ENCODE data around the gene STX18.
"Not testable (repeated sequence)": the region's sequence is repeated elsewhere in the genome, so short reads cannot be mapped to it uniquely, and the experiment has no call there.

STX18 gene

GRCh38 chr4:4507923-4508322, 33.9 kb downstream of the STX18 start:
- H3K4me1 ChIP-seq (ENCODE audit: control insufficient read depth in 1 of 2, insufficient read depth in 2 of 2, low read length in 2 of 2): peaks cover 0 to 3% of the 10 kb centered on the region in 2 experiments

DNA sequence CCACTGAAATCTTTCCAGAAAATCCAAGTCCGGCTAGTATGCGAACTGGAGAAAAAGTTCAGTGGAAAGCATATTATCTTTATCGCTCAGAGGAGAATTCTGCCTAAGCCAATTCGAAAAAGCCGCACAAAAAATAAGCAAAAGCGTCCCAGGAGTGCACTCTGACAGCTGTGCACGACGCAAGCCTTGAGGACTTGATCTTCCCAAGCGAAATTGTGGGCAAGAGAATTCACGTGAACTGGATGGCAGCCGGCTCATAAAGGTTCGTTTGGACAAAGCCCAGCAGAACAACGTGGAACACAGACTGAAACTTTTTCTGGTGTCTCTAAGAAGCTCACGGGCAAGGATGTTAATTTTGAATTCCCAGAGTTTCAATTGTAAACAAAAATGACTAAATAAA, 34.4 kb downstream of the STX18 start:
- WGBS (ENCODE audit: extremely low coverage, insufficient coverage, insufficient read length): no CpG with 5 or more reads among the region's 14 CpGs
- no peak overlapping the region for H2BK5ac ChIP-seq (ENCODE audit: low read depth, low read length, poor library complexity)

More at GRCh38 chr4:4507923-4508322, 33.9 kb downstream of the STX18 start:
- Histone ChIP-seq H4K8ac (ENCODE audit: low read depth, low read length) (no peak overlapping the region), H3K18ac (ENCODE audit: low read length) (no peak overlapping the region), H3K23ac (ENCODE audit: low read length) (no peak overlapping the region), H3K79me2 (ENCODE audit: control insufficient read depth, insufficient read depth, low read length, poor library complexity) (no peaks in the 10 kb centered on the region), H3K4me2 (ENCODE audit: low read length) (no peak overlapping the region), H3K9me3 (ENCODE audit: insufficient read depth, low read depth, low read length) (no peaks in the 10 kb centered on the region), H3K36me3 (ENCODE audit: control insufficient read depth in 1 of 2, insufficient read depth in 2 of 2, low read length in 2 of 2) (no peaks in the 10 kb centered on the region), H3K9ac (ENCODE audit: low read length) (no peak overlapping the region), H4K91ac (ENCODE audit: low read depth, low read length) (no peak overlapping the region), H3K27me3 (ENCODE audit: insufficient read depth, low read length) (no peaks in the 10 kb centered on the region), H3K4me3 (ENCODE audit: low read depth, low read length) (no peak overlapping the region), H2AFZ (ENCODE audit: insufficient read depth, low read length, poor library complexity) (no peak overlapping the region), H2BK12ac (ENCODE audit: low read length) (no peak overlapping the region), H3K14ac (ENCODE audit: low read length) (no peak overlapping the region), H3K79me1 (ENCODE audit: low read length) (no peaks in the 10 kb centered on the region), H2AK5ac (ENCODE audit: low read length) (no peak overlapping the region), H4K12ac (ENCODE audit: low read depth, low read length) (no peak overlapping the region), H3K27ac (ENCODE audit: low read depth, low read length) (no peak overlapping the region), H2BK120ac (ENCODE audit: insufficient read depth, low read length, poor library complexity) (no peak overlapping the region), H3K4ac (ENCODE audit: low read depth, low read length) (no peak overlapping the region), H2BK5ac (ENCODE audit: low read depth, low read length, poor library complexity) (no peak overlapping the region)
- no CpG with 5 or more reads among the region's 4 CpGs for WGBS (ENCODE audit: extremely low coverage, insufficient coverage, insufficient read length)
- DNase-seq: no peak

DNA sequence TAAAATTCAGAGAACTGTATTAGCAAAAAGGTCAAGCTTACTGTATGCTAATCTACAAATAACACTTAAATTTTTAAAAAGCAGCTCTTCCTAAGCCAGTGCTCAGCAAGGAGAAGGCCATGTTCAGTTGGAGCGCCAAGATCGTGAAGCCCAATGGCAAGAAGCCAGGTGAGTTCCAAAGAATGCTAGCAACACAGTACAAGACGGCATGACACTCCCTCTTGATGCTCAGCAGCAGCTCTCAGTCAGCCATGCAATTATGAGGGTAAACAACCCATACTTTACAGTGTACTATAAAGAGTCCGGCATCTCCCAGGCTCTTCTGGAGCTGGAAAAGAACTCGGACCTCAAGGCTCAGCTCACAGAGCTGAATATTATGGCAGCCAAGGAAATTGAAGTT, 34.9 kb downstream of the STX18 start:
- peak in 1 of 2 donors; percentile 29 for DNase-seq
- H2AFZ ChIP-seq (ENCODE audit: insufficient read depth, low read length, poor library complexity): no peak overlapping the region
- no peaks in the 10 kb centered on the region for H3K79me2 ChIP-seq (ENCODE audit: control insufficient read depth, insufficient read depth, low read length, poor library complexity)
- no peaks in the 10 kb centered on the region for H3K9me3 ChIP-seq (ENCODE audit: insufficient read depth, low read depth, low read length)
- WGBS (ENCODE audit: extremely low coverage, insufficient coverage, insufficient read length): no CpG with 5 or more reads among the region's 5 CpGs
- no peak overlapping the region for H3K4ac ChIP-seq (ENCODE audit: low read depth, low read length)
- H3K23ac ChIP-seq (ENCODE audit: low read length): peak overlapping the region; percentile 44
- H4K91ac ChIP-seq (ENCODE audit: low read depth, low read length): no peak overlapping the region
- no peak overlapping the region for H2AK5ac ChIP-seq (ENCODE audit: low read length)
- H2BK120ac ChIP-seq (ENCODE audit: insufficient read depth, low read length, poor library complexity): no peak overlapping the region
- H3K14ac ChIP-seq (ENCODE audit: low read length): no peak overlapping the region
- no peak overlapping the region for H3K4me2 ChIP-seq (ENCODE audit: low read length)
- H3K79me1 ChIP-seq (ENCODE audit: low read length): peaks cover 2% of the 10 kb centered on the region
- no peak overlapping the region for H3K27ac ChIP-seq (ENCODE audit: low read depth, low read length)
- H4K12ac ChIP-seq (ENCODE audit: low read depth, low read length): no peak overlapping the region
- H3K27me3 ChIP-seq (ENCODE audit: insufficient read depth, low read length): no peaks in the 10 kb centered on the region
- H4K8ac ChIP-seq (ENCODE audit: low read depth, low read length): no peak overlapping the region
- no peak overlapping the region for H3K9ac ChIP-seq (ENCODE audit: low read length)
- no peak overlapping the region for H2BK5ac ChIP-seq (ENCODE audit: low read depth, low read length, poor library complexity)
- H3K4me1 ChIP-seq (ENCODE audit: control insufficient read depth in 1 of 2, insufficient read depth in 2 of 2, low read length in 2 of 2): peaks cover 0 to 3% of the 10 kb centered on the region in 2 experiments
- H2BK12ac ChIP-seq (ENCODE audit: low read length): no peak overlapping the region
- no peak overlapping the region for H3K18ac ChIP-seq (ENCODE audit: low read length)
- no peaks in the 10 kb centered on the region for H3K36me3 ChIP-seq (ENCODE audit: control insufficient read depth in 1 of 2, insufficient read depth in 2 of 2, low read length in 2 of 2)
- H3K4me3 ChIP-seq (ENCODE audit: low read depth, low read length): no peak overlapping the region

More for the DNA sequence above, 34.4 kb downstream of the STX18 start:
- H3K79me2 ChIP-seq (ENCODE audit: control insufficient read depth, insufficient read depth, low read length, poor library complexity): no peaks in the 10 kb centered on the region
- H4K8ac ChIP-seq (ENCODE audit: low read depth, low read length): no peak overlapping the region
- no peaks in the 10 kb centered on the region for H3K9me3 ChIP-seq (ENCODE audit: insufficient read depth, low read depth, low read length)
- no peak overlapping the region for H3K4me3 ChIP-seq (ENCODE audit: low read depth, low read length)
- no peak overlapping the region for H4K91ac ChIP-seq (ENCODE audit: low read depth, low read length)
- no peak overlapping the region for H3K27ac ChIP-seq (ENCODE audit: low read depth, low read length)
- H2AK5ac ChIP-seq (ENCODE audit: low read length): no peak overlapping the region
- H3K27me3 ChIP-seq (ENCODE audit: insufficient read depth, low read length): no peaks in the 10 kb centered on the region
- no peak for DNase-seq
- no peak overlapping the region for H2AFZ ChIP-seq (ENCODE audit: insufficient read depth, low read length, poor library complexity)
- H4K12ac ChIP-seq (ENCODE audit: low read depth, low read length): no peak overlapping the region
- no peaks in the 10 kb centered on the region for H3K36me3 ChIP-seq (ENCODE audit: control insufficient read depth in 1 of 2, insufficient read depth in 2 of 2, low read length in 2 of 2)
- H3K18ac ChIP-seq (ENCODE audit: low read length): no peak overlapping the region
- H3K9ac ChIP-seq (ENCODE audit: low read length): no peak overlapping the region
- H3K4me2 ChIP-seq (ENCODE audit: low read length): no peak overlapping the region
- H3K79me1 ChIP-seq (ENCODE audit: low read length): peaks cover 2% of the 10 kb centered on the region
- H3K23ac ChIP-seq (ENCODE audit: low read length): no peak overlapping the region
- H2BK120ac ChIP-seq (ENCODE audit: insufficient read depth, low read length, poor library complexity): no peak overlapping the region
- H3K4ac ChIP-seq (ENCODE audit: low read depth, low read length): no peak overlapping the region
- H3K4me1 ChIP-seq (ENCODE audit: control insufficient read depth in 1 of 2, insufficient read depth in 2 of 2, low read length in 2 of 2): peaks cover 0 to 3% of the 10 kb centered on the region in 2 experiments
- no peak overlapping the region for H3K14ac ChIP-seq (ENCODE audit: low read length)
- no peak overlapping the region for H2BK12ac ChIP-seq (ENCODE audit: low read length)

GRCh38 chr4:4505211-4505610, 36.6 kb downstream of the STX18 start:
- not testable (repeated sequence) for H3K14ac ChIP-seq (ENCODE audit: low read length); H4K12ac ChIP-seq (ENCODE audit: low read depth, low read length); H3K4me1 ChIP-seq (ENCODE audit: control insufficient read depth in 1 of 2, insufficient read depth in 2 of 2, low read length in 2 of 2); H3K36me3 ChIP-seq (ENCODE audit: control insufficient read depth in 1 of 2, insufficient read depth in 2 of 2, low read length in 2 of 2); H3K4me3 ChIP-seq (ENCODE audit: low read depth, low read length); H2AFZ ChIP-seq (ENCODE audit: insufficient read depth, low read length, poor library complexity); H3K27me3 ChIP-seq (ENCODE audit: insufficient read depth, low read length); H2BK120ac ChIP-seq (ENCODE audit: insufficient read depth, low read length, poor library complexity); H2BK5ac ChIP-seq (ENCODE audit: low read depth, low read length, poor library complexity); H2AK5ac ChIP-seq (ENCODE audit: low read length); H3K79me2 ChIP-seq (ENCODE audit: control insufficient read depth, insufficient read depth, low read length, poor library complexity); H4K91ac ChIP-seq (ENCODE audit: low read depth, low read length); H3K27ac ChIP-seq (ENCODE audit: low read depth, low read length); H3K4me2 ChIP-seq (ENCODE audit: low read length); H3K23ac ChIP-seq (ENCODE audit: low read length); H3K9ac ChIP-seq (ENCODE audit: low read length); H4K8ac ChIP-seq (ENCODE audit: low read depth, low read length); H3K9me3 ChIP-seq (ENCODE audit: insufficient read depth, low read depth, low read length); H3K4ac ChIP-seq (ENCODE audit: low read depth, low read length); H3K79me1 ChIP-seq (ENCODE audit: low read length); H3K18ac ChIP-seq (ENCODE audit: low read length); H2BK12ac ChIP-seq (ENCODE audit: low read length)
- peak; percentile 73 to 84 for DNase-seq
- WGBS (ENCODE audit: extremely low coverage, insufficient coverage, insufficient read length): no CpG with 5 or more reads among the region's 9 CpGs

All from trophoblast cell (in vitro differentiated cells and primary cell).